Ishikawa (cell line): ENCODE data around the gene ZNF284.

Experiments used
- CEBPB ChIP-seq: IDR thresholded peaks from 2 replicates; pipeline ENCODE4 v1.6.1; 2012
- FOXM1 ChIP-seq: IDR thresholded peaks from 2 replicates; pipeline ENCODE4 v1.6.1; 2012; ENCODE audit warnings: low read depth, borderline replicate concordance
- MAX ChIP-seq: IDR thresholded peaks from 2 replicates; pipeline ENCODE4 v1.6.1; 2012
- RAD21 ChIP-seq: IDR thresholded peaks from 2 replicates; pipeline ENCODE4 v1.6.1; 2012; ENCODE audit warnings: low read depth
- TAF1 ChIP-seq: IDR thresholded peaks from 2 replicates; pipeline ENCODE4 v1.6.1; 2012; ENCODE audit warnings: low read depth, mild to moderate bottlenecking
- TEAD4 ChIP-seq: IDR thresholded peaks from 2 replicates; pipeline ENCODE4 v1.6.1; 2012
- YY1 ChIP-seq: IDR thresholded peaks from 2 replicates; pipeline ENCODE4 v1.6.1; 2012; ENCODE audit warnings: low read depth

- TF ChIP-seq CEBPB (no peak), TAF1 (no peak), TEAD4 (no peak), RAD21 (no peak), MAX (no peak), YY1 (no peak), FOXM1 (no peak)
Measured at GRCh38 chr19:44024900-44025216, 47.1 kb upstream of the ZNF284 start.
